Measurements from ENCODE around the gene SARNP.
A peak's percentile ranks its signal among the peaks of the same experiment; 100 is the strongest.

SARNP gene

DNA sequence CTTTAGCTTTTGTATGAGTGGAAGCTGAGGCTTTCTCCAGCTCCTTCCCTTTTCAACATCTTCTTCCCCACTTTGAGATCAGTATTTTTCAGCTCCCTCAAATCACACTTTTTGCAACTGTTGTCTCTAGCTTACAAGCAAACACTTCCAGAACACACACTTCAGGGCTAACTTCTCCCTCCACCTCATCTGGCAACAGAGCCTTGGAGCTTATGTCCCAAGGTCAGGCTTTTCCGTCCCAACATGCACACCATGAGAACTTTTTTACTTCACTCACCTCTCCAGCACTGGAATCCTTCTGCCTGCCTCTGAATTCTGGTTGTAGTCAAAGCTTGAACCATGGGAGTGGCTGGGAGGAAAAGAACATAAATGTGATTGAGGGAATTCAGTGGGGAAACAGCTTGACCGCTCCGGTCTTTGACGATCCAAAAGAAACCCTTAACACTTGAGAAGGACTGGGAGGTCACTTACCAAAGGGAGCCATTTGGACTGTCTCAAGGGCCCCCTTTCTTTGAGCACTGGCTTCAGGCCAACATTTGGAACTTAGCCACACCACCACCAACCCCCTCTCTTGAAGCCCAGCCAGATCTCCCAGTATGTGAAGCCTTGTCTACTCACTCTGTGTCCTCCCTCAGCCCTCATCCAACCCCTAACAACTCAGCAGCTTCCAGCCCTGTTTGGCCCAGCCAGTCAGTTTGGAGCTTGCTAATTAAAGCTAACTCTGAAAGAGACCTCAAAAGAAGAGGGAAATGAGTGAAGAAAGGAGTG is 105.6 kb downstream of the SARNP start:
- DNase-seq (ENCODE audit: low read depth in 4 of 4, low spot score in 1 of 4), result no peak

DNA sequence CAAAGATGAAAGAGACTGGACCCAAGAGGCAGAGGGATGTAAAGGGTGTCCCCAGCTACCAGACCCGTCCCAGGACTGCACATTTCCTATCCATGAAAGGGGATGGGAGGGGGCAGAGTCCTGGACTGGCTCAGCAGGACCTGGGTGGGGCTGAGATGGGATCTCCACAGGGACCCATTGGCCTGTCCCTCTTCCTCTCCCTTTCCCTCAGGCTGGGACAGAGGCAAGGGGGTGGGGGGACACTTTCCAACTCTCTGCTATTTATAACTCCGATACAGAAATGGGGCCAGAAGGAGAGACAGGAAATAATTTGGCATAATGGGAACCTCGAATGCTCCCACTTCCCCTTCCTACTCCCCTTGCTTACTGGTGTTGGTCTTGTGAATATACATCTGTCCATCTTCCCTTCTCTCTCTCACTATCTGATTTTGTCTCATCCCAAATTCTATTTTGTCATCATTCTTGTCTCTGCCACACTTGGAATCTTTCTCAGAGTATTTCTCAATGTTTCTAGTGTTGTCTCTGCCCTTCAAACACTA is 108.8 kb downstream of the SARNP start:
- no peak for DNase-seq (ENCODE audit: low read depth in 4 of 4, low spot score in 1 of 4)

DNA sequence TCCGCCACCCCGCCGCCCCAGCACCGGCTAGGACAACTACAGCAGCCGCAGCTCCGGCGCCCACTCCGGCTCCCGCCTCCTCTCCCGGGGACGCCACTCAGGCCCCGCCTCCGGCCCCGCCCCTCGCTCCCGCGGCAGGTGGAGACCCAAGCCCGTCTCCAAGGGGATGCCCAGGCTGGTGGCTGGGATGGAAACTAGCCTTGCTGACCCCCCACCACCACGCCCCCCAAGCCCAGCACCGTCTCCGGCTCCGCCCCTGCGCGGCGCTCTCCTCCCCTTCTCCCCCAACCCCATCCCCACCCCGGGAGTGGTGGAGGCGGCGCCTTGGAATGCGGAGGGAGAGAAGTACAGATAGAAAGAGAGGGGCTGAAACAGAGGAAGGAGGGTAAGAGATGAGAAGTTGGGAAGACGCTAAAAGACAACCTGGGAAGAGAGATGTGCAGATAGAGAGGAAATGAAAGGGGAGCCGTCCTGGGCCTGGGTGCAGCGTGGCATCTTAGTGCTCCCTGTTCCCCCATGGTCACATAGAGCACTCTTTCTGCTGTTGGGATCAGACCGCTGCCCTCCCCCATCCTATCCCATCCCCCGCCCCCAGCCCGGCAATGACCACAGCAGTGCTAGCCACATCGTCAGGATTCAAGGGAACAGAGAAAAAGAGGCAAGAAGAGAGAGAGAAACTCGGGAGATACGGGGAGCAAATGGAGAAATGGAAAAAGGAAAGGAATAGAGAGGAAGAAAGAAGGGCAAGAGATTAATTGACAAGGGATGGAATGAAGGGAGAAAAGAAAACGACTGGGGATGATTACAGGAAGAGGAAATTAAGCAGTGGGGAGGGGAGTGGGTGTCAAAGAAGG is 109.5 kb downstream of the SARNP start, which contains the start of gene ITGA7:
Gene ITGA7 (minus strand): TSS at position 64 of the 854 bp plus-strand sequence. CDS start 222 bp downstream, outside the sequence.
- DNase-seq (ENCODE audit: low read depth in 4 of 4, low spot score in 1 of 4), result peak in 3 of 4 experiments; percentile 44 to 62 (median 48)
